Measurements from ENCODE around the gene RNU5D-1.

- TF ChIP-seq CTCF (IDR thresholded peaks at IDR 0.05) (no peak), ZNF121 (CRISPR knock-in tag; IDR thresholded peaks at IDR 0.05) (peak; percentile 81), FOXP4 (CRISPR knock-in tag; IDR thresholded peaks at IDR 0.05) (no peak), NR1H2 (CRISPR knock-in tag; IDR thresholded peaks at IDR 0.05) (no peak), ZNF281 (CRISPR knock-in tag; IDR thresholded peaks at IDR 0.05) (no peak), HMGXB4 (CRISPR knock-in tag; IDR thresholded peaks at IDR 0.05) (no peak), ZNF232 (CRISPR knock-in tag; IDR thresholded peaks at IDR 0.05) (no peak), MAX (CRISPR knock-in tag; IDR thresholded peaks at IDR 0.05) (no peak), FOXJ3 (CRISPR knock-in tag; IDR thresholded peaks at IDR 0.05; ENCODE audit: borderline replicate concordance) (no peak), CREM (CRISPR knock-in tag; IDR thresholded peaks at IDR 0.05) (no peak), ATF3 (CRISPR knock-in tag; conservative IDR thresholded peaks at IDR 0.05) (no peak), TEAD1 (CRISPR knock-in tag; IDR thresholded peaks at IDR 0.05) (no peak), NFYB (CRISPR knock-in tag; conservative IDR thresholded peaks at IDR 0.05; ENCODE audit: low read depth) (no peak)
Measured at GRCh38 chr1:44723496-44724295, 7.3 kb downstream of the RNU5D-1 start.
